CD14-positive monocyte (primary cell): Measurements from ENCODE around the gene NPFFR1. TPM values are rescaled to one million over a fixed set of nuclear protein-coding genes. Genes with fewer than 3 reads are reported as not detected.

ENCODE experiments used
- DNase-seq, 3 donors: peaks; one replicate each; pipeline ENCODE4 v3.0.0-alpha.2; 2011 to 2022
- H2AFZ ChIP-seq: 2 replicates; pipeline ENCODE4 v1.6.0; 2012; ENCODE audit warnings: mild to moderate bottlenecking, low read depth, low read length, inconsistent platforms; ENCODE audit not compliant: insufficient read depth, poor library complexity, severe bottlenecking
- H3K27ac ChIP-seq, 2 donors: 1 replicate in 1 of 2; 2 replicates in 1 of 2; pipeline ENCODE4 v1.5.1; 2012 to 2013; ENCODE audit warnings: low read length in 2 of 2, control low read depth in 1 of 2, inconsistent platforms in 1 of 2, low read depth in 1 of 2, mild to moderate bottlenecking in 1 of 2
- H3K27me3 ChIP-seq, 2 donors: one replicate each; pipeline versions ENCODE4 v1.6.0 to v1.6.1; 2011 to 2013; ENCODE audit warnings: low read length in 2 of 2; ENCODE audit not compliant: control insufficient read depth in 2 of 2, insufficient read depth in 2 of 2
- H3K36me3 ChIP-seq, 2 donors: replicated peaks in 1 of 2; 1 replicate in 1 of 2; 2 replicates in 1 of 2; pipeline versions ENCODE4 v1.5.1 to v1.6.1; 2012 to 2013; ENCODE audit warnings: low read length in 2 of 2, control low read depth in 1 of 2, inconsistent platforms in 1 of 2, mild to moderate bottlenecking in 1 of 2; ENCODE audit not compliant: insufficient read depth in 2 of 2, control insufficient read depth in 1 of 2
- H3K4me1 ChIP-seq, 2 donors: 1 replicate in 1 of 2; 2 replicates in 1 of 2; pipeline versions ENCODE4 v1.5.1 to v1.6.1; 2012 to 2013; ENCODE audit warnings: low read length in 2 of 2, control low read depth in 1 of 2, inconsistent platforms in 1 of 2, mild to moderate bottlenecking in 1 of 2, moderate library complexity in 1 of 2; ENCODE audit not compliant: insufficient read depth in 2 of 2, control insufficient read depth in 1 of 2
- H3K4me2 ChIP-seq: replicated peaks from 2 replicates; pipeline ENCODE3; 2012; ENCODE audit warnings: low read length, moderate library complexity, mild to moderate bottlenecking; ENCODE audit not compliant: poor library complexity, severe bottlenecking; ENCODE audit errors: extremely low read depth
- H3K4me3 ChIP-seq, 3 experiments: fragments of 200-600 bp in 1 of 3; sonication (generic) in 1 of 3; replicated peaks in 1 of 3; 1 replicate in 2 of 3; 2 replicates in 1 of 3; pipeline ENCODE4 v1.5.1; 2011 to 2013; ENCODE audit warnings: low read length in 3 of 3, mild to moderate bottlenecking in 3 of 3, control low read depth in 2 of 3, low read depth in 2 of 3, inconsistent platforms in 1 of 3, moderate library complexity in 1 of 3
- H3K79me2 ChIP-seq: 2 replicates; pipeline ENCODE4 v1.6.0; 2012; ENCODE audit warnings: mild to moderate bottlenecking, control low read depth, inconsistent platforms, low read length, moderate library complexity; ENCODE audit not compliant: insufficient read depth
- H3K9ac ChIP-seq: 2 replicates; pipeline ENCODE4 v1.6.0; 2017; ENCODE audit warnings: low read length, mild to moderate bottlenecking; ENCODE audit not compliant: insufficient read depth, poor library complexity, severe bottlenecking
- H3K9me3 ChIP-seq, 2 donors: replicated peaks in 1 of 2; 1 replicate in 1 of 2; 2 replicates in 1 of 2; pipeline versions ENCODE4 v1.5.1 to v1.6.1; 2012 to 2013; ENCODE audit warnings: low read length in 2 of 2, control low read depth in 1 of 2; ENCODE audit not compliant: control insufficient read depth in 1 of 2, insufficient read depth in 1 of 2
- H4K20me1 ChIP-seq: 2 replicates; pipeline ENCODE4 v1.6.0; 2012; ENCODE audit warnings: mild to moderate bottlenecking, low read length, control low read depth, moderate library complexity; ENCODE audit not compliant: insufficient read depth
- H3K27ac Mint-ChIP-seq, 7 donors: one replicate each; pipeline ENCODE4 v1.8.0; 2020; ENCODE audit warnings: mild to moderate bottlenecking in 7 of 7, mixed read lengths in 7 of 7, moderate library complexity in 6 of 7, inconsistent platforms in 2 of 7
- H3K27me3 Mint-ChIP-seq, 3 donors: one replicate each; pipeline ENCODE4 v1.8.0; 2021 to 2022; ENCODE audit warnings: low read depth in 3 of 3, mild to moderate bottlenecking in 3 of 3, mixed read lengths in 3 of 3, moderate library complexity in 3 of 3, inconsistent platforms in 1 of 3
- H3K36me3 Mint-ChIP-seq, 2 donors: one replicate each; pipeline ENCODE4 v1.8.0; 2020; ENCODE audit warnings: mixed read lengths in 2 of 2, inconsistent platforms in 1 of 2, mild to moderate bottlenecking in 1 of 2
- H3K4me1 Mint-ChIP-seq: one replicate; pipeline ENCODE4 v1.8.0; 2020; ENCODE audit warnings: mild to moderate bottlenecking, mixed read lengths
- H3K4me3 Mint-ChIP-seq, 2 donors: one replicate each; pipeline ENCODE4 v1.8.0; 2020; ENCODE audit warnings: mild to moderate bottlenecking in 2 of 2, mixed read lengths in 2 of 2, moderate library complexity in 1 of 2
- H3K9me3 Mint-ChIP-seq, 7 donors: one replicate each; pipeline ENCODE4 v1.8.0; 2020 to 2022; ENCODE audit warnings: mixed read lengths in 7 of 7, mild to moderate bottlenecking in 6 of 7, moderate library complexity in 6 of 7, inconsistent platforms in 2 of 7
- CTCF ChIP-seq: fragments of 200-600 bp; IDR thresholded peaks from one replicate; pipeline ENCODE4 v1.8.0; 2022; ENCODE audit warnings: antibody characterized with exemption, mild to moderate bottlenecking
- WGBS: methylation state at CpG from one replicate; pipeline ENCODE4 v1.1.5; 2013; ENCODE audit warnings: missing lambda C conversion rate; ENCODE audit not compliant: insufficient coverage; 5-methylcytosine and 5-hydroxymethylcytosine counted together
- intact Hi-C, 2 donors: fragments of 100-400 bp; cut with micrococcal nuclease; formaldehyde crosslinking; loops; one replicate each; pipeline versions ENCODE4 v1.15.0 to v1.15.1; 2023
- polyA plus RNA-seq, 3 donors: library from polyadenylated mRNA; depleted of rRNA in 1 of 3; unstranded in 2 of 3; stranded (reverse) in 1 of 3; fragments of 300-500 nt in 2 of 3; fragments of >200 nt in 1 of 3; fragmentation: Illumina TruSeq in 2 of 3; gene quantifications; 1 replicate in 2 of 3; 2 replicates in 1 of 3; pipeline ENCODE4 v1.2.3, GENCODE V29; 2012 to 2021

NPFFR1 gene
- polyA plus RNA-seq, 3 donors: 0.03 TPM; not detected in 2

GRCh38 chr10:70309661-70310060 lies 25.9 kb upstream of the NPFFR1 start:
- intact Hi-C loops: loop anchor here (10.0 kb wide), 1 partner anchor 45 kb away; no protein-coding TSS in a partner anchor
- no peak overlapping the region for H2AFZ ChIP-seq
- H3K4me3 ChIP-seq: no peak overlapping the region
- H3K4me1 ChIP-seq: peaks cover 31 to 32% of the 10 kb centered on the region in 2 donors
- no peak overlapping the region for H3K27ac ChIP-seq
- Mint-ChIP-seq H3K4me3 (no peak overlapping the region), H3K27ac (peak overlapping the region in 1 of 7 donors; percentile 3), H3K36me3 (peaks cover 5 to 17% of the 10 kb centered on the region in 2 donors), H3K4me1 (peaks cover 39% of the 10 kb centered on the region), H3K27me3 (peaks cover 7 to 14% (median 10%) of the 10 kb centered on the region in 3 donors), H3K9me3 (peaks cover 0 to 6% (median 0%) of the 10 kb centered on the region in 7 donors)
- H3K9me3 ChIP-seq: no peaks in the 10 kb centered on the region
- no peaks in the 10 kb centered on the region for H3K36me3 ChIP-seq
- H3K9ac ChIP-seq: no peak overlapping the region
- WGBS: 92% methylated on average over 6 of the region's 7 CpGs
- H3K79me2 ChIP-seq: no peaks in the 10 kb centered on the region
- H3K27me3 ChIP-seq: no peaks in the 10 kb centered on the region
- no peak overlapping the region for H3K4me2 ChIP-seq
- no peak for TF ChIP-seq CTCF
- DNase-seq: no peak
- H4K20me1 ChIP-seq: no peaks in the 10 kb centered on the region

GRCh38 chr10:70308121-70309060 lies 24.6 kb upstream of the NPFFR1 start:
- intact Hi-C loops: loop anchor here (10.0 kb wide), 1 partner anchor 46 kb away; no protein-coding TSS in a partner anchor
- no peak overlapping the region for H3K4me2 ChIP-seq
- no peak overlapping the region for H3K9ac ChIP-seq
- no peaks in the 10 kb centered on the region for H3K79me2 ChIP-seq
- H3K27me3 ChIP-seq: no peaks in the 10 kb centered on the region
- Mint-ChIP-seq H3K4me1 (peaks cover 45% of the 10 kb centered on the region), H3K4me3 (peak overlapping the region in 1 of 2 donors; percentile 57), H3K27me3 (peaks cover 7 to 14% (median 8%) of the 10 kb centered on the region in 3 donors), H3K9me3 (peaks cover 0 to 1% (median 0%) of the 10 kb centered on the region in 7 donors), H3K36me3 (peaks cover 0 to 13% of the 10 kb centered on the region in 2 donors), H3K27ac (no peak overlapping the region)
- no peak overlapping the region for H3K4me3 ChIP-seq
- H3K9me3 ChIP-seq: no peaks in the 10 kb centered on the region
- H3K27ac ChIP-seq: no peak overlapping the region
- no peaks in the 10 kb centered on the region for H3K36me3 ChIP-seq
- DNase-seq: no peak
- peaks cover 39% of the 10 kb centered on the region in 2 donors for H3K4me1 ChIP-seq
- WGBS: 43% methylated on average over 16 of the region's 19 CpGs
- no peak overlapping the region for H2AFZ ChIP-seq
- TF ChIP-seq CTCF: no peak
- H4K20me1 ChIP-seq: no peaks in the 10 kb centered on the region
